HepG2 (cell line): ENCODE measurements around the gene CCDC116. TPM values are rescaled to one million over a fixed set of nuclear protein-coding genes. Genes with fewer than 3 reads are reported as not detected.

Experiments used
- CENPX ChIP-seq: sonication (generic); formaldehyde crosslinking; IDR thresholded peaks from 2 replicates; pipeline ENCODE4 v1.9.0; 2021; ENCODE audit warnings: mild to moderate bottlenecking, missing genetic modification reagents, moderate library complexity
- CREB3 ChIP-seq: sonication (generic); formaldehyde crosslinking; IDR thresholded peaks from 2 replicates; pipeline ENCODE4 v1.5.0; 2020; ENCODE audit warnings: missing genetic modification reagents
- DMTF1 ChIP-seq: sonication (generic); formaldehyde crosslinking; IDR thresholded peaks from 2 replicates; pipeline ENCODE4 v1.4.0; 2020; ENCODE audit warnings: mild to moderate bottlenecking, missing genetic modification reagents
- EEA1 ChIP-seq: sonication (generic); formaldehyde crosslinking; IDR thresholded peaks from 2 replicates; pipeline ENCODE4 v1.5.1; 2020; ENCODE audit warnings: mild to moderate bottlenecking, missing genetic modification reagents, borderline replicate concordance
- GMEB1 ChIP-seq: sonication (generic); formaldehyde crosslinking; IDR thresholded peaks from 2 replicates; pipeline ENCODE4 v1.5.1; 2020; ENCODE audit warnings: missing genetic modification reagents, mild to moderate bottlenecking, borderline replicate concordance
- KLF11 ChIP-seq: IDR thresholded peaks from 2 replicates; pipeline ENCODE4 v1.6.1; 2016; ENCODE audit warnings: missing compliant biosample characterization
- MAFK ChIP-seq, 2 experiments: IDR thresholded peaks in 1 of 2; conservative IDR thresholded peaks in 1 of 2; 2 replicates each; pipeline ENCODE4 v1.6.1; 2011; ENCODE audit warnings: improper control_type of control experiment in 2 of 2, low read length in 2 of 2
- RORA ChIP-seq: sonication (generic); formaldehyde crosslinking; IDR thresholded peaks from 2 replicates; pipeline ENCODE4 v1.5.0; 2020; ENCODE audit warnings: mild to moderate bottlenecking, missing genetic modification reagents, moderate library complexity
- SALL1 ChIP-seq: sonication (generic); formaldehyde crosslinking; IDR thresholded peaks from 2 replicates; pipeline ENCODE4 v1.8.0; 2022; ENCODE audit warnings: mild to moderate bottlenecking, missing genetic modification reagents
- SMARCE1 ChIP-seq: fragments of 450-650 bp; IDR thresholded peaks from 2 replicates; pipeline ENCODE4 v1.6.1; 2017; ENCODE audit warnings: borderline replicate concordance
- TEAD3 ChIP-seq: optimal IDR thresholded peaks from 2 replicates; pipeline ENCODE3; 2016; ENCODE audit warnings: borderline replicate concordance
- ZBTB26 ChIP-seq: IDR thresholded peaks from 2 replicates; pipeline ENCODE4 v1.6.1; 2016; ENCODE audit warnings: missing compliant biosample characterization, missing genetic modification reagents, borderline replicate concordance
- ZNF138 ChIP-seq: sonication (generic); formaldehyde crosslinking; IDR thresholded peaks from 2 replicates; pipeline ENCODE4 v1.5.0; 2020; ENCODE audit warnings: mild to moderate bottlenecking, low read depth, missing genetic modification reagents
- ZNF3 ChIP-seq: IDR thresholded peaks from 2 replicates; pipeline ENCODE4 v1.7.0; 2017; ENCODE audit warnings: inconsistent platforms
- ZNF431 ChIP-seq: sonication (generic); formaldehyde crosslinking; IDR thresholded peaks from 2 replicates; pipeline ENCODE4 v1.9.0; 2022; ENCODE audit warnings: missing genetic modification reagents, low read depth, mild to moderate bottlenecking, borderline replicate concordance
- ZNF513 ChIP-seq: sonication (generic); formaldehyde crosslinking; conservative IDR thresholded peaks from 2 replicates; pipeline ENCODE4 v1.5.0; 2020; ENCODE audit warnings: missing genetic modification reagents
- ZNF546 ChIP-seq: sonication (generic); formaldehyde crosslinking; conservative IDR thresholded peaks from 2 replicates; pipeline ENCODE4 v1.8.1; 2023; ENCODE audit warnings: mild to moderate bottlenecking, missing genetic modification reagents
- ZNF770 ChIP-seq: sonication (generic); formaldehyde crosslinking; IDR thresholded peaks from 2 replicates; pipeline ENCODE4 v1.5.0; 2020; ENCODE audit warnings: mild to moderate bottlenecking, missing genetic modification reagents
- ZNF816 ChIP-seq: sonication (generic); formaldehyde crosslinking; IDR thresholded peaks from 2 replicates; pipeline ENCODE4 v1.8.0; 2022; ENCODE audit warnings: missing genetic modification reagents, mild to moderate bottlenecking, borderline replicate concordance
- ZSCAN22 ChIP-seq: sonication (generic); formaldehyde crosslinking; IDR thresholded peaks from 2 replicates; pipeline ENCODE4 v1.4.0; 2020; ENCODE audit warnings: mild to moderate bottlenecking, missing genetic modification reagents
- polyA plus RNA-seq, 8 experiments: library from polyadenylated mRNA; depleted of rRNA in 3 of 8; stranded (reverse) in 7 of 8; unstranded in 1 of 8; fragments of >200 nt; fragmentation: Illumina TruSeq in 4 of 8; extraction: Trizol in 4 of 8; gene quantifications; 2 replicates each; pipeline versions ENCODE4 v1.2.1 to v1.2.3, GENCODE V29; 2011 to 2016; ENCODE audit warnings: low read depth in 4 of 8, missing spikeins in 1 of 8, mixed read lengths in 1 of 8; ENCODE audit not compliant: insufficient read depth in 1 of 8
- total RNA-seq, 5 experiments: library from RNA; depleted of rRNA; stranded (reverse); fragments of >200 nt; fragmentation: Illumina TruSeq; extraction: Trizol; gene quantifications; 2 replicates each; pipeline ENCODE4 v1.2.3, GENCODE V29; 2016; ENCODE audit warnings: low read depth in 1 of 5

Gene CCDC116
- total and polyA plus RNA-seq, 2 of the 13 experiments (the other 11 are each of a cell fraction or from before 2014, with no cell fraction given): 0.15 to 0.33 TPM

- TF ChIP-seq ZNF770 (CRISPR knock-in tag) (no peak), EEA1 (CRISPR knock-in tag) (0 out of 2 replicates have a peak, but pooled peaks have one; percentile 49), DMTF1 (CRISPR knock-in tag) (no peak), TEAD3 (CRISPR knock-in tag) (no peak), MAFK (conservative IDR thresholded peaks at IDR 0.05 in 1 of 2, IDR thresholded peaks at IDR 0.05 in 1 of 2; ENCODE audit: low read length in 2 of 2) (no peak), GMEB1 (CRISPR knock-in tag) (no peak), ZNF431 (CRISPR knock-in tag) (no peak), ZNF546 (CRISPR knock-in tag) (no peak), CREB3 (no peak), SALL1 (0 out of 2 replicates have a peak, but pooled peaks have one; percentile 24), ZNF3 (no peak), ZBTB26 (CRISPR knock-in tag) (no peak), CENPX (no peak), SMARCE1 (no peak), KLF11 (CRISPR knock-in tag) (no peak), ZNF816 (CRISPR knock-in tag) (peak; percentile 80; the same call in 1 of the 2 replicates), ZSCAN22 (CRISPR knock-in tag) (no peak), RORA (no peak), ZNF138 (CRISPR knock-in tag) (no peak), ZNF513 (CRISPR knock-in tag) (no peak)
Measured at GRCh38 chr22:21652010-21652546, 19.5 kb downstream of the CCDC116 start (continued).
